ENCODE data around the gene PC. TPM values are rescaled to one million over a fixed set of nuclear protein-coding genes. Genes with fewer than 3 reads are reported as not detected.

PC gene
- total RNA-seq, 1 donor from 2014 or later, result 47.4 TPM

- Mint-ChIP-seq H3K4me1 (ENCODE audit: low read depth, unreplicated experiment) (peaks cover 9% of the 10 kb centered on the region), H3K9me3 (ENCODE audit: unreplicated experiment) (peaks cover 1% of the 10 kb centered on the region), H3K27ac (ENCODE audit: unreplicated experiment) (no peak overlapping the region), H3K36me3 (ENCODE audit: unreplicated experiment) (peaks cover 4% of the 10 kb centered on the region), H3K27me3 (ENCODE audit: unreplicated experiment) (peaks cover 7% of the 10 kb centered on the region), H3K4me3 (ENCODE audit: unreplicated experiment) (no peak overlapping the region)
- TF ChIP-seq, protein P1, sequence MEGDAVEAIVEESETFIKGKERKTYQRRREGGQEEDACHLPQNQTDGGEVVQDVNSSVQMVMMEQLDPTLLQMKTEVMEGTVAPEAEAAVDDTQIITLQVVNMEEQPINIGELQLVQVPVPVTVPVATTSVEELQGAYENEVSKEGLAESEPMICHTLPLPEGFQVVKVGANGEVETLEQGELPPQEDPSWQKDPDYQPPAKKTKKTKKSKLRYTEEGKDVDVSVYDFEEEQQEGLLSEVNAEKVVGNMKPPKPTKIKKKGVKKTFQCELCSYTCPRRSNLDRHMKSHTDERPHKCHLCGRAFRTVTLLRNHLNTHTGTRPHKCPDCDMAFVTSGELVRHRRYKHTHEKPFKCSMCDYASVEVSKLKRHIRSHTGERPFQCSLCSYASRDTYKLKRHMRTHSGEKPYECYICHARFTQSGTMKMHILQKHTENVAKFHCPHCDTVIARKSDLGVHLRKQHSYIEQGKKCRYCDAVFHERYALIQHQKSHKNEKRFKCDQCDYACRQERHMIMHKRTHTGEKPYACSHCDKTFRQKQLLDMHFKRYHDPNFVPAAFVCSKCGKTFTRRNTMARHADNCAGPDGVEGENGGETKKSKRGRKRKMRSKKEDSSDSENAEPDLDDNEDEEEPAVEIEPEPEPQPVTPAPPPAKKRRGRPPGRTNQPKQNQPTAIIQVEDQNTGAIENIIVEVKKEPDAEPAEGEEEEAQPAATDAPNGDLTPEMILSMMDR (IDR thresholded peaks at IDR 0.05; ENCODE audit: partially characterized antibody, unreplicated experiment), result no peak
- DNase-seq, result no peak
These were observed 38.3 kb downstream of the PC start for GRCh38 chr11:66919923-66920322.

DNA sequence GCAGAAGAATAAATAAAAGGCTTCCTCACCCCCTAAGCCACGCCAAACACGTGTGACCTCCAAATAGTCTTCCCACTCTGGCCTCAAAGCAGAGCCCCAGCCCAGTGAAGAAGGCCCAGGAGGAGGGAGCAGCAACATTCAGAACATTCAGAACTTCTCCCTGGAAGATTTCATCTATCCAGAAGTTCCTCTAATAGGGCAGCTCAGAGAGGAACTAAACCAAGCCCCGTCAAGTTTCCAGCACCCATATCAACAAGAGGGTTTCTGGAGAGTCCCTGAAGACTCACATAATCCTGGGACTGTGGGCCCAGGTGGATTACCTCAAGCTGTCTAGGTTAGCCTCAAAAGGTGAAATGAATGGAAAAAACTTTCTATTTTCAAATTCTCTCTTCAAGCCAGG is 39.4 kb downstream of the PC start:
- peaks cover 1% of the 10 kb centered on the region for H3K9me3 Mint-ChIP-seq (ENCODE audit: unreplicated experiment)
- no peaks in the 10 kb centered on the region for H3K36me3 Mint-ChIP-seq (ENCODE audit: unreplicated experiment)
- TF ChIP-seq, protein P1 (IDR thresholded peaks at IDR 0.05; ENCODE audit: partially characterized antibody, unreplicated experiment), result no peak
- no peak for DNase-seq
- H3K27ac Mint-ChIP-seq (ENCODE audit: unreplicated experiment), result no peak overlapping the region
- peaks cover 7% of the 10 kb centered on the region for H3K27me3 Mint-ChIP-seq (ENCODE audit: unreplicated experiment)
- peaks cover 9% of the 10 kb centered on the region for H3K4me1 Mint-ChIP-seq (ENCODE audit: low read depth, unreplicated experiment)
- no peak overlapping the region for H3K4me3 Mint-ChIP-seq (ENCODE audit: unreplicated experiment)

DNA sequence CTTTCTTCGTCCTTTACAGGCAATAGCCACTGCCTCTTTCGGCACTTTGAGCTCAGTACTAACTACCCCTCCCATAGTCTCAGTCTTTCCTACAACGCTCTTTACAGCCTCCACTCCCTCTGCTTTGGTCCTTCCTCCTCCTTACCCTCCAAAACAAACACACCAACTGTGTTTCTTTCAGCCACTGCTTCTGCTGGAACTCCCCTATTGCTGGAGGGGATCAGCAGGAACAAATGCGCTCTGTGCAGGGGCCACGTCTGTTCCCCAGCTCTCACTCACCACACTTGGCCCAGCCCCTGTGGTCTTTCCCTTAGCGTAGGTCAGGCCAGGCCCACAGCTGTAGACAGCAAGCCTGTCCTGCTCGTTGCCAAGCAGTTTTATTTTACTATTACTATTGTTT is 42.3 kb downstream of the PC start:
- peaks cover 9% of the 10 kb centered on the region for H3K4me1 Mint-ChIP-seq (ENCODE audit: low read depth, unreplicated experiment)
- TF ChIP-seq, protein P1 (IDR thresholded peaks at IDR 0.05; ENCODE audit: partially characterized antibody, unreplicated experiment), result no peak
- H3K4me3 Mint-ChIP-seq (ENCODE audit: unreplicated experiment), result peak overlapping the region; percentile 0
- H3K9me3 Mint-ChIP-seq (ENCODE audit: unreplicated experiment), result no peaks in the 10 kb centered on the region
- H3K27ac Mint-ChIP-seq (ENCODE audit: unreplicated experiment), result no peak overlapping the region
- DNase-seq, result no peak
- H3K27me3 Mint-ChIP-seq (ENCODE audit: unreplicated experiment), result peaks cover 4% of the 10 kb centered on the region
- no peaks in the 10 kb centered on the region for H3K36me3 Mint-ChIP-seq (ENCODE audit: unreplicated experiment)

DNA sequence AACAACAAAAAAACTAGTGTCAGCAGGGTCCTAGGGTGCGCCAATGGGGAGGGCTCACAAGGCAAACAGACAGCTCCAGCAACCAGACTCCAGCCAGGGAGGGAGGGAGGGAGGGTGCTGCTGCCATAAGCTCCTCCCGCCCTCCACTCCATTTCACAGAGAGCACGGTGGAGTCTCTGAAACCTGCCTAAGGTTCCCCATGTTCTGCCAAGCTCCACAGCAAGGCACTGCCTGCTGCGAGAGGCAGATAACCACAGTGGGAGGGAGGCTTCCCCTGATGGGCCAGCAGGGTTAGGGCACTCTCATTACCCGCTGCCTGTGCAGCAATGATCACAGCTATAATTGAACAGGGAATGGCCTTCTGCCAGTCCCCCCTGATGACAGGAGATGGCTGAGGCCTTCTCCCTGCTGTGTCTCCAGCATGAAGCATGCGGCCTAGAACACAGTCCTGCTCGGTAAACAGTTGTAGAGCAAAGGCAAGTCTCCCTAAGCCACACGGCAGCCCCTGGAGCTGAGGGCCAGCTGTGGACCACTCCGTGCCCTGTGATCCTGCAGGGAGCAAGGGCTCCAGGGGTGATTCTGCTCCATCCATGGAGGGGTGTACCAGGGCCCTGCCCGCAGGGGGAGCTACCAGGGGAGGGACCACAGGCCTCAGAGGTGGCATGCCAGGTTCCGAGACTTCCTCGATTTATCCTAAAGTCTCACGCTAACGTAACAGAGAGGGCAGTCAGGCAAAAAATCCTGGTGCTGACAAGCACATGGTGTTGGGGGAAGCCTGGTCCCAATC is 42.9 kb downstream of the PC start:
- Mint-ChIP-seq H3K4me3 (ENCODE audit: unreplicated experiment) (no peak overlapping the region), H3K9me3 (ENCODE audit: unreplicated experiment) (no peaks in the 10 kb centered on the region), H3K36me3 (ENCODE audit: unreplicated experiment) (no peaks in the 10 kb centered on the region), H3K27me3 (ENCODE audit: unreplicated experiment) (peaks cover 4% of the 10 kb centered on the region), H3K4me1 (ENCODE audit: low read depth, unreplicated experiment) (peaks cover 9% of the 10 kb centered on the region), H3K27ac (ENCODE audit: unreplicated experiment) (no peak overlapping the region)
- no peak for DNase-seq
- TF ChIP-seq, protein P1 (IDR thresholded peaks at IDR 0.05; ENCODE audit: partially characterized antibody, unreplicated experiment), result no peak

DNA sequence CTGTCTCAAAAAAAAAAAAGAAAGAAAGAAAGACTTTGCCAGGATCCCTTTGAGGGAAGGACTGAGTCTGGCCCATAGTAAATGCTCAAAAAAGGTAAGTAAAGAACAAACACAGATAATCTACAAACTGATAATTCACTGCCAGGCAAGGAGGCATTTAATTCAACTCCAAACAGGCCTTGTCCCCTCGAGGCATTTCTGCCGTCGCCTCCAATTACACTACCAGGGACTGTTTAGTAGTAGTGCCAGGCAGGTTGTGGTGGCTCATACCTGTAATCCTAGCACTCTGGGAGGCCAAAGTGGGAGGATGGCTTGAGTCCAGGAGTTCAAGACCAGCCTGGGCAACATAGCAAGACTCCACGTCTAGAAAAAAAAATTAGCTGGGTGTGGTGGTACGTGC is 43.7 kb downstream of the PC start:
- no peaks in the 10 kb centered on the region for H3K9me3 Mint-ChIP-seq (ENCODE audit: unreplicated experiment)
- TF ChIP-seq, protein P1 (IDR thresholded peaks at IDR 0.05; ENCODE audit: partially characterized antibody, unreplicated experiment), result no peak

More for the DNA sequence above, 43.7 kb downstream of the PC start:
- no peak overlapping the region for H3K27ac Mint-ChIP-seq (ENCODE audit: unreplicated experiment)
- H3K36me3 Mint-ChIP-seq (ENCODE audit: unreplicated experiment), result no peaks in the 10 kb centered on the region
- DNase-seq, result no peak
- H3K4me3 Mint-ChIP-seq (ENCODE audit: unreplicated experiment), result no peak overlapping the region
- H3K27me3 Mint-ChIP-seq (ENCODE audit: unreplicated experiment), result peaks cover 4% of the 10 kb centered on the region
- H3K4me1 Mint-ChIP-seq (ENCODE audit: low read depth, unreplicated experiment), result peaks cover 6% of the 10 kb centered on the region

Measured in glutamatergic neuron (in vitro differentiated cells).